ENCODE results near the gene CYTIP.

The CYTIP gene

DNA sequence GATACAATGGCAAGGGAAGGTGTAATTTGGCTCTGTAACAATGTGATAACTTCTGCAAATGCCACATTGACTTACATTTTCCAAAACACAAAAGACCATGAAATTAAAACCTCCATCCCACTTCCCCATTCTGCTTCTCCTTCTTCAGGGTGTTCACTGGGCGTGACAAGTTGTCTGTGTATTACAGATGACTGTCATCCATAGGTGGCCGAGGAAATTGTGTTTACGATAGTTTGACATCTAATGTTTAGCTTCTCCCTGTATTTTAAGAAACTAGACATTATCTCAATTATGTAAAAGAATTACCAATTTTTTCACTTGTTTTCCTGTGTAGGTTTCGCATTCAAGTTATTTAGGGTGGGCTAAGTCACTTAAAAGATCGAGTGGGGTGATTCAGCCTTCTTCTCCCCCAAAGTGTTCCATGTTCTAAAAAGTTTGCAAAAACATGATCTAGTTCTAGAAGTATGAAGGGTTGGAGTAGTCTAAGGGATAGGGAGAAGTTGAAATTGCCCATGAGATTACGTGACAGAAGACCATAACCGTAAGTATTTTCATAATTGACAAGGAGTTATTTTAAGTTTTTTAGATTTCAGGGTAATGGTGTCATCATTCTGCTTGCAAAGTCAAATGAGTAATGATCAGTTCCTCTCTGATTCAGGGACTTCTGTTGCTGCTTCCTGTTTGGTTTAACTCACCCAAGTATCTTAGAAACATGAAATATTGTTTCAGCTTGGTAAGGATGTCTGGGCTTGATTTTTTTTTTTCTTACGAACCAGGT lies 25.2 kb upstream of the CYTIP start:
- H3K4me3 ChIP-seq, result no peak overlapping the region
- H3K9ac ChIP-seq (ENCODE audit: insufficient read length), result no peak overlapping the region
- no peaks in the 10 kb centered on the region for H3K9me3 ChIP-seq (ENCODE audit: low read depth, low read length)
- H3K36me3 ChIP-seq (ENCODE audit: insufficient read depth, low read length), result no peaks in the 10 kb centered on the region
- H3K27ac ChIP-seq, result no peak overlapping the region
- no peak for DNase-seq (ENCODE audit: low read depth, low spot score)
- TF ChIP-seq POLR2AphosphoS5 (IDR thresholded peaks at IDR 0.05; ENCODE audit: borderline replicate concordance, low read depth, low read length), result no peak
- no peak for TF ChIP-seq EZH2 (IDR thresholded peaks at IDR 0.05)
- TF ChIP-seq FOXP2 (optimal IDR thresholded peaks at IDR 0.05; ENCODE audit: control extremely low read depth, extremely low read length, insufficient read depth), result no peak

DNA sequence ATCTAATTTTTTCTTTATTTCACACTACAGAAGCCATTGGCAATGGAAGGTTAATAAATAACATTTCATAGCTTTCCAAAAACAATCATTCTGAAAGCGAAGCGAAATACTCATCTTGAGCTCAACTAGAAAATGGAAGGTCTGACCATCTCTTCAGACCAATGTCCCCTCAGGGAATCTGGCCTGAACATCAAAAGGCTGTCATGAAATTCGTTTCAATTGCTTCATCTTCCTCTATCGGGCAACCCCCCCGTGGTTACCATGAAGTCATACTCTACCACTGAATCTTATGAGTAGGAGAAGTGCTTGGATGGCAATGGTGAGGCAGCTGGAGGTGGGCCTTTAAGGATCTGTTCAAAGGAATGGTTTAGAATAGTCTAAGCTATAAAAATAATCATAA lies 22.9 kb upstream of the CYTIP start:
- Histone ChIP-seq H3K4me3 (no peak overlapping the region), H3K36me3 (ENCODE audit: insufficient read depth, low read length) (no peaks in the 10 kb centered on the region), H3K27ac (no peak overlapping the region), H3K9me3 (ENCODE audit: low read depth, low read length) (no peaks in the 10 kb centered on the region), H3K9ac (ENCODE audit: insufficient read length) (no peak overlapping the region)
- no peak for DNase-seq (ENCODE audit: low read depth, low spot score)
- TF ChIP-seq FOXP2 (optimal IDR thresholded peaks at IDR 0.05; ENCODE audit: control extremely low read depth, extremely low read length, insufficient read depth) (no peak), POLR2AphosphoS5 (IDR thresholded peaks at IDR 0.05; ENCODE audit: borderline replicate concordance, low read depth, low read length) (no peak), EZH2 (IDR thresholded peaks at IDR 0.05) (no peak)

DNA sequence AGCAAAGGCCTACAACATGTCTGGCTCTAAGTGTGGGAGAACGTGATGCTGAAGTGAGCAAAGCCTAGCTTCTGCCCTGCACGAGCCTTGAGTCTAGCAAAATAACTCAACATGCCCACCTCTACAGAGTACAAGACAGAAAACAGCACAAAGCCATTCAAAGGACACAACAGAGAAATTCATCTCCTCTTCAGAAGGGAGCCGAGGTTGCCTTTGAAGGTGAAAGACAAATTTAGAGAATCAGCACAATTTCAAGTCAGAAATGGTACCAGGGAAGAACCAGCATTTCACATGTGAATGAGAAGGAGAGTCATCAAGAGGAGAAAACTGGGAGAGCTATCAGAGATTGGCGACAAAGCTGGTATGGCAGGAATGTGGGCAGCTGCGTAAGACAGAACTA lies 21.7 kb upstream of the CYTIP start:
- Histone ChIP-seq H3K27ac (no peak overlapping the region), H3K9ac (ENCODE audit: insufficient read length) (no peak overlapping the region), H3K4me3 (no peak overlapping the region), H3K36me3 (ENCODE audit: insufficient read depth, low read length) (no peaks in the 10 kb centered on the region), H3K9me3 (ENCODE audit: low read depth, low read length) (no peaks in the 10 kb centered on the region)
- TF ChIP-seq EZH2 (IDR thresholded peaks at IDR 0.05), result no peak
- TF ChIP-seq FOXP2 (optimal IDR thresholded peaks at IDR 0.05; ENCODE audit: control extremely low read depth, extremely low read length, insufficient read depth), result no peak
- no peak for TF ChIP-seq POLR2AphosphoS5 (IDR thresholded peaks at IDR 0.05; ENCODE audit: borderline replicate concordance, low read depth, low read length)
- no peak for DNase-seq (ENCODE audit: low read depth, low spot score)

DNA sequence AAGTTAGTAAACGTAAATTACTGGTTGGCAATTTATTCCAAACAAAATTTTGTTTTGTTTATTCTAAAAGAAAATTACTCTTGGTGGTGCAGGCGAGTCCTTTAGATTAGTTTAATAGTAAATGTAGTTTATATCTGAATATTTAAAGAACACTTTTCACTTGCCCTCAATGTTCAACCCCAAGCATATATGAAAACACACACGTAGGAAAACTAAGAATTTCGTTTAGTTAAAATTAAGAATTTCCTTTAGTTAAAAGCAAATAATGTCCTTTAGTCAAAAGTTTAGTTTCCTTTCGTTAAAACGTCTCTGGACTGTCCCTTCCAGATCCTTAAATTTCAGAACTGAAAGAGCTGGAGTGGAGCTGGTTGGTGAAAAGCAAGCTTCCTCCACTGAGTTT lies 19.1 kb upstream of the CYTIP start:
- Histone ChIP-seq H3K9me3 (ENCODE audit: low read depth, low read length) (no peaks in the 10 kb centered on the region), H3K4me3 (no peak overlapping the region), H3K36me3 (ENCODE audit: insufficient read depth, low read length) (no peaks in the 10 kb centered on the region), H3K27ac (no peak overlapping the region), H3K9ac (ENCODE audit: insufficient read length) (no peak overlapping the region)
- TF ChIP-seq POLR2AphosphoS5 (IDR thresholded peaks at IDR 0.05; ENCODE audit: borderline replicate concordance, low read depth, low read length), result no peak
- no peak for TF ChIP-seq FOXP2 (optimal IDR thresholded peaks at IDR 0.05; ENCODE audit: control extremely low read depth, extremely low read length, insufficient read depth)
- no peak for DNase-seq (ENCODE audit: low read depth, low spot score)

DNA sequence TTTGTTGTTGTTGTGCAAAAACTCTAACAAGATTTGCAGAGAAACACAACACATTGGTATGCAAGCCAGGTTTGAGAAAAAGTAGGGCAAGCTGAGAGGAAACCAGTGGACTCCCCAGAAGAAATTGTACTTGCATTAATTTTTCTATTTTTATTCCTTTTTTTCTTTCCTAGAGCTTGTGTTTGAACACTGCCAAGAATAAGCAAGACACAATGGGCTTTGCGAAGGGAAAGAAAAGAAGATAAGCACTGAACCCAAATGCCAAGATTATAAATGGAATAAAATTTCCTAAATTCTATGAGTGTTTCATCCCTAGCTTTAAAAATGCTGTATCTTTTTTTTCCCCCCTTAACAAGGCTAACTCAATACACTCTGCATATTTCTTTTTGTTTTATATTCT lies 17.0 kb upstream of the CYTIP start:
- Histone ChIP-seq H3K4me3 (peak overlapping the region; percentile 50), H3K9ac (ENCODE audit: insufficient read length) (no peak overlapping the region), H3K9me3 (ENCODE audit: low read depth, low read length) (no peaks in the 10 kb centered on the region), H3K27ac (peak overlapping the region; percentile 26; the same call in 1 of the 2 replicates), H3K36me3 (ENCODE audit: insufficient read depth, low read length) (no peaks in the 10 kb centered on the region)
- TF ChIP-seq FOXP2 (optimal IDR thresholded peaks at IDR 0.05; ENCODE audit: control extremely low read depth, extremely low read length, insufficient read depth), result no peak
- TF ChIP-seq POLR2AphosphoS5 (IDR thresholded peaks at IDR 0.05; ENCODE audit: borderline replicate concordance, low read depth, low read length), result no peak
- TF ChIP-seq EZH2 (IDR thresholded peaks at IDR 0.05), result no peak
- DNase-seq (ENCODE audit: low read depth, low spot score), result no peak

DNA sequence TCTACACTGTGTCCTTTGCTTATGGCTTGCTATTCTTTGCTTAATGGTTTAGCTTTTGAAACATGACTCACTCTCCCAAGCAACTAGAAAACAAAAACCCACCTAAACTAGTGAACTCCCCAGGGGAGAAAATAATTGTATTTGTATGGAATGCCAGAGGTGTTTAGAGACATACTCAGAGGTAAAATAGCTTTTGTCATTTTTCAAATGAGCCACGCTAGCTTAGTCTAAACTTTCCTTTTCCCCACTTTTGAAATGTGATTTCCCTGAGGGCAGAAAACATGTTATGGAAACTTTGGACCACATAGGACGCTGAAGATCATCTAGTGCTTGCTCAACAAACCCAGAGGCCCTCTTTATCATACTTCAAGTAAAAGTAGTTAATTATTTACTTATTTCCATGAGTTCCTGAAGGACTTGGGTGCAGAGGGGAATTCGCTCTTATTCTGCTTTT lies 16.5 kb upstream of the CYTIP start:
- peak; percentile 81 for DNase-seq (ENCODE audit: low read depth, low spot score)
- TF ChIP-seq POLR2AphosphoS5 (IDR thresholded peaks at IDR 0.05; ENCODE audit: borderline replicate concordance, low read depth, low read length), result no peak
- TF ChIP-seq EZH2 (IDR thresholded peaks at IDR 0.05), result no peak
- peak; percentile 22 for TF ChIP-seq FOXP2 (optimal IDR thresholded peaks at IDR 0.05; ENCODE audit: control extremely low read depth, extremely low read length, insufficient read depth)
- Histone ChIP-seq H3K36me3 (ENCODE audit: insufficient read depth, low read length) (no peaks in the 10 kb centered on the region), H3K9me3 (ENCODE audit: low read depth, low read length) (no peaks in the 10 kb centered on the region), H3K4me3 (peak overlapping the region; percentile 50), H3K27ac (peak overlapping the region; percentile 26; the same call in 1 of the 2 replicates), H3K9ac (ENCODE audit: insufficient read length) (no peak overlapping the region)

DNA sequence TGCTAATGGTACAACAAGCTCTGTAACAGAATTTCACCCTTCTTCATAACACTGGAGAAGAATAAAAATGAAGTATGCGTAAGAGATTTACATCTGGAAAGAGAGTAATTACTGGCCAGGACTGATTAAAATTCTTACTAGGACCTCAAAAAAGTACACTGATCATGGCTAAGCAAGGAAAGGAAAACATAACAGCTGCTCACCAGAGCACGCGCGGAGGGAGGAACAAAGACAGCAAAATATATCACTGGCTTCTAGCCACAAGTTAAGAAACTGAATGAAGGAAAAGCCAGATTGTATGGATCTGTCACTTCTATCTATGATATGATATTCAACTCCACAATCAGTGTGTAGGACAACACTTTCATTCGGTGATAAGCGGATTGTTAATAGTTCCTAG lies 15.6 kb upstream of the CYTIP start:
- H3K4me3 ChIP-seq, result no peak overlapping the region
- no peaks in the 10 kb centered on the region for H3K36me3 ChIP-seq (ENCODE audit: insufficient read depth, low read length)
- DNase-seq (ENCODE audit: low read depth, low spot score), result no peak
- no peak overlapping the region for H3K9ac ChIP-seq (ENCODE audit: insufficient read length)
- TF ChIP-seq POLR2AphosphoS5 (IDR thresholded peaks at IDR 0.05; ENCODE audit: borderline replicate concordance, low read depth, low read length), result no peak
- no peak for TF ChIP-seq EZH2 (IDR thresholded peaks at IDR 0.05)
- TF ChIP-seq FOXP2 (optimal IDR thresholded peaks at IDR 0.05; ENCODE audit: control extremely low read depth, extremely low read length, insufficient read depth), result no peak
- no peak overlapping the region for H3K27ac ChIP-seq
- H3K9me3 ChIP-seq (ENCODE audit: low read depth, low read length), result no peaks in the 10 kb centered on the region

DNA sequence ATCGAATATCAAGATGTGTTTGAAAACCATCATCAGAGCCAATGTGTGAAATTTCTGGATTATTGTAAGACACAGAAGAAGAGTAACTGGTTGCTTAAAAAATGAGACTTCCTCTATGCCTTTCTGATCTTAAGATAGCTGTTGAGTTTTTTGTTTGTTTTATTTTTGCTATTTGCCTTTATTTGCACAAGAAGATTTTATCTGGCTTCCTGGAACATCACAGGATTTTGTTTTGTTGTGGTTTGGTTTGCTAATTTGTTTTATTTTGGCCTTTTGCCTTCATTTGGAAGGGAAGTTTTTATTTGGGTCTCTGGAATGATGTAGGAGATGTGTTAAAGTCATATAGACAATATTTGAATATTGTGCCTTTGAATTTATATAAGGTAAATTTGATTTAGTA lies 3.9 kb upstream of the CYTIP start:
- Histone ChIP-seq H3K9ac (ENCODE audit: insufficient read length) (no peak overlapping the region), H3K27ac (no peak overlapping the region), H3K36me3 (ENCODE audit: insufficient read depth, low read length) (no peaks in the 10 kb centered on the region), H3K4me3 (no peak overlapping the region), H3K9me3 (ENCODE audit: low read depth, low read length) (no peaks in the 10 kb centered on the region)
- DNase-seq (ENCODE audit: low read depth, low spot score), result no peak
- TF ChIP-seq POLR2AphosphoS5 (IDR thresholded peaks at IDR 0.05; ENCODE audit: borderline replicate concordance, low read depth, low read length) (no peak), EZH2 (IDR thresholded peaks at IDR 0.05) (no peak), FOXP2 (optimal IDR thresholded peaks at IDR 0.05; ENCODE audit: control extremely low read depth, extremely low read length, insufficient read depth) (no peak)

Measured in SK-N-MC (cell line).